T-helper 22 cell (primary cell): ENCODE measurements around the gene WDR91.
A peak's percentile ranks its signal among the peaks of the same experiment; 100 is the strongest.

ENCODE experiments used
- DNase-seq: peaks from one replicate; pipeline ENCODE4 v3.0.0-alpha.2; 2020; ENCODE audit warnings: low read depth

The WDR91 gene

GRCh38 chr7:135160098-135160857 lies 51.0 kb downstream of the WDR91 start:
- DNase-seq = no peak

DNA sequence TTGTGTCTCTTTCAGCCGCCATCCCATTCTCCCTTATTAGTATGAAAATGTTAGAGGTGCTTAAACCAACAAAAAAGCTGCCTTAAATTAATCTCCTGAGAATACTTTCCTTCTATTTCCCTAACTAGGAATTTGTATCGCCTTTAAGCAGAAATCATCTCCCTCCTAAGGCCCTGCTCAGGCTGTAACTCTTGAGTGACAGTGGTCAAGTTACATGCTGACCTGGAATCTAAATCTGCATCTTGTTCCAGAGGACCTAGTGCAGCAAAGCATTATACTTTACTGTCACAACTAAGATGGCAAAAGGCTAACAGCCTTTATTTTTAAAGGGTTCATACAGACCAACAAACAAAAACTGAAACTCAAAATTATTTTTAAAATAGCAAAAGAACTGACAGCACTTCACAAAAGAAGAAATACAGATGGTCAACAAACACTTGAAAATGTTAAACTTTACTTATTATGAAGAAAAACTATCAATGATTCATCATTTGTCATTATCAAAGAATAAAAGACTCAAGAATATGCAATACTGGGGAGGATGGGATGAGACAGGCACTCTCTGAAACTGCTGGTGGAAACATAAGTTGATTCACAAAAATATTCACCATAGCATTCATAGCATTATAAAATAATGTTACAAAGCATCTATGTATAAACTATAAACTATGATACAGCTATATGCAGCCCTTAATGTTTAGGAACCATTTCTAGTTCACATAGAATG lies 51.8 kb downstream of the WDR91 start:
- no peak for DNase-seq

GRCh38 chr7:135158874-135159273 lies 52.5 kb downstream of the WDR91 start:
- DNase-seq = no peak

DNA sequence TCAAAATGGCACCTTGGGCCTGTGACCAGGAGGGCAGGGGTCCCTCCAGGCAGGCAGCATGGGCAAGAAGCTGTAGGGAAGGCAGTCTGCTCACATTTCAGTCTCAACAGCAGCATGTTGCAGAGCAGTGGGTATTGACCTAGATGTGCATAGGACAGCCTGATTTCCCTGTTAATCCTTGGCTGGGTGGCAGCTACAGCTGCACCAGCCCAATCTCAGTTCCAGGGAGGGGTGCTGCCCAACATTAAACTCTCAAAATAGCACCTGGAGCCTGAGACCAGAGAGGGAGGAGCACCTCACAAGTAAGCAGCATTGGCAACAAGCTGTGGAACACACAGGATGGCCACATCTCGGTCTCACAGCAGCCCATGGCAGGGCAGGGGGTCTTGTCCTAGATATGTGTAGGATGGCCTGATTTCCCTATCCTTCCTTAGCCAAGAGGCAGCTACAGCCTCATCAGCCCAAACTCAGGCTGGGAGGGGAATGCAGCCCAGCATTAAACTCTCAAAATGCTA lies 53.1 kb downstream of the WDR91 start:
- no peak for DNase-seq

DNA sequence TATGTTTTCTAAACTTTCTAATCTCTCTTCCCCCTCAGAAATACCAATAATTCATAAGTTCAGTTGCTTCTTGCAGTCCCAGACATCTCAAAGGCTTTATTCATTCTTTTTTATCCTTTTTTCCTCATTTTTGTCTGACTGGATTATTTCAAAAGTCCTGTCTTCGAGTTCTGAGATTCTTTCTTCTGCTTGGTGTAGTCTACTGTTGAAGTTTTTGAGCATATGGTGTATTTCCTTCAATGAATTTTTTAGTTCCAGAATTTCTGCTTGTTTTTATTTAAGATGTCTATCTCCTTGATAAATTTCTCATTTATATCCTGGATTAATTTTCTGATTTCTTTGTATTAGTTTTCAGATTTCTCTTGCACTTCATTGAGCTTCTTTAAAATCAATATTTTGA lies 55.0 kb downstream of the WDR91 start:
- DNase-seq = no peak

DNA sequence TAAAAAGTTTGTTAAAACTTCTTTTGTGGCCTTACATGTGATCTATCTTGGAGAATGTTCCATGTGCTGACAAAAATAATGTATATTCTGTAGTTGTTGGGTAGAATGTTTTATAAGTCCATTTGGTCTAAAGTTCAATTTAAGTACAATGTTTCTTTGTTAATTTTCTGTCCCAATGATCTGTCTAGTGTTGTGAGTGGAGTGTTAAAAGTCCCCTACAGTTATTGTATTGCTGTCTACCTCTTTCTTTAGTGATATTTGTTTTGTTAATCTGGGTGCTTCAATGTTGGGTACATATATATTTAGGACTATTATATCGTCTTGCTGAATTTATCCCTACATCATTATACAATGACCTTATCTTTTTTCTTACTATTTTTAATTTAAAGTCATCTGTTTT lies 56.6 kb downstream of the WDR91 start:
- no peak for DNase-seq

DNA sequence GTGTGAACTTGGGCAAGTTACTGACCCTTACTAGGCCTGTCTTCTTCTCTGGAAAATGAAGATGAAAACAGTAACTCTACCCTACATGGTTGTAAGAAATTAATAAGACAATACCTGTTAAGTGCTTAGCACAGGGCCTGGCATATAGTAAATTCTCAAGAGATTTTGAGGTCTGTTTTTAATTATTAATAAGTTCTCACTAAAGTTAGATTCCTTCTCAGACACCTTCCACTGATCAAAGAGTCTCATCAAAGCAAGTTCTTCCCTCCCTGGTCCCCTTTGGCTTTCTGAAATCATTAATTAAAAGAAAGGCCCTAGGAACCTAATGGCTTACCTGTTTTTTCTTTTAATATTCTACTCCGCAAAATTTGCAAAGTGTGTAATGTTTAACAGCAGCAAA lies 58.9 kb downstream of the WDR91 start:
- DNase-seq = no peak

GRCh38 chr7:135151533-135151932 lies 59.8 kb downstream of the WDR91 start:
- no peak for DNase-seq

DNA sequence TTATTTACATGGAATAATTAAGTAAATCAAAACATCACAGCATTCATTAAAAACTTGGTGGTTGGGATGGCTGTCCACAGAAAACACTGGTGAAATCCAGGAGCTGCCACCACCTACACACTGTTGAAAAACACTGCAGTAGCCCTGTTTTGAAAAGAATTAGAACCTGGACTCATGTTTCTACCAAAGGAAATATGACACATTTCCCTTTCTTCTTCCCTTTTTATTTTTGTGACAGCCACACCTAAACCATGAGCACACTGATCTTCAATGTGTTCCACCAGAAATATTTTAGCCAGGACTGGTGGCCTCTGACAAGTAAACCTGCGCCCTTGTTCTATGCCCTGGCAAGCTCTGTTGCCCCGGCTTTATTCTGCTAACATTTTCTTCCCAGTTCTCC lies 60.2 kb downstream of the WDR91 start:
- DNase-seq = no peak

DNA sequence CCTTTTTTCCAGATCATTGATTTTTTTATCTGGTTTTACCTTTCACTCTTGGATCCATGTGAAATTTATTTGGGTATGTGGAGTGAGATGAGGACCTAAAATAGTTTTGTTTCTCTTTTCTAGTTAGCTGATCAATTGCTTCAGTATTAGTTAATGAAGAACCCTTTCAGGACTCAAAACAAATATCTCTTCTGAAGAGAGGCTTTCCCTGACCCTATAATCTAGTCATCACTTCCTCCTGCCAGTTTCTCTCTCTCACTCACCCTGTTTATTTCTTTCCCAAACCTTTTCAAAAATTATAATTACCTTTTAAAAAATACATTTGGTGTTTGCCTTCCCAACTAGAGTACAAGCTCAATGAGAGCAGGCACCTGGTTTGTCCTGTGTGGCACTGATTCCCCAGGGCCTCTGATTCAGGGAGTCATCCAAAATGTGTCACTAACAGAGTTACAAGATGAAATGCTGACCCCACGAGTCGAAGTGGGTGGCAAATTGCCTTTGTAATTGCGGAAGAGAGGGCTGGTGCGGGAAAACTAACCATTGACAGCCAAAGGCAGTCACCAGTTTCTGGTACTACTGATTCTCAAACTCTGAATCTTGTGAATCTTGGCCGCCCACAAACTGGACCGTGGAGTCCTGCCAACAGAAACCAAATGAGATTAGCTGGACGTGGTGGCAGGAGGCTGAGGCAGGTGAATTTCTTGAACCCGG lies 61.1 kb downstream of the WDR91 start:
- no peak for DNase-seq

DNA sequence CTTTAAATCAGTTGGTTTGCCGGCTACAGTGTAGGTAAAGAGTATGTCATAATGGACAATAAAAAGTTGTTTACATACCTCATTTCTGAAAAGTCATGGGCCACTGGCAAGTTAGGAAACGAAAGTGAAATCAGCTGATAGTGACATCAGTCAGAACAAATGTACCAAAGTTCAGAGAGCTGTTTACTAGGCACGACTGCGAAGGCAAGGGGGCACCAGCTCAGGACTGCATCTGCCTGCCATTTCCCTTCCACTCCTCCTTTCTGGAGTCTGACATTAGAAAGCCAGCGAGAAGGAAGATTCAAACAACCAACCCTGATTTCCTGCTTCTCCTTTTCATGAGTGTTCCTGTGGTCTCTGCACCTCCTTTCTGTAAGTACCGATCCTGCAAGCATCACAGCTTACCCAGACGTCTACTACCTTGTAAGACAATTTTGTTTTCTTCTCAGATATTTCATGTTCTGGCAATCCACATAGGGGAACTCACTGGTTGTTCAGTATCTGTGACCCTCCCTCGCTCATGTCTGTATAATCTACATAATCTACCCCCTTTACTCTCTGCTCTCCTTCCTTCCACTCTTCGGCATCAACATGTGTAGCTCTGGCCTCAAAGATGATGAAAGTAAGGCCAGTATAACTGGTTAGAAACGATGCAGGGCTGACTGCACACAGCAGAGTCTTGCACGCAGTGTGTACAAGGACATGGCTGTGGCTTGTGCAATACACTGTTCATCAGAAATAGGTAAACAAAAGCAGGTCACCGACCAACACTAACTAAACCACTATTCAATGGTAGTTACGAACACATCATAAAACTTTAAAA lies 63.2 kb downstream of the WDR91 start, which contains the start of gene TMEM140:
Gene TMEM140 (plus strand): TSS at position 174 of the 823 bp plus-strand sequence. CDS start 16,370 bp downstream, outside the sequence.
- peak; percentile 31 for DNase-seq

DNA sequence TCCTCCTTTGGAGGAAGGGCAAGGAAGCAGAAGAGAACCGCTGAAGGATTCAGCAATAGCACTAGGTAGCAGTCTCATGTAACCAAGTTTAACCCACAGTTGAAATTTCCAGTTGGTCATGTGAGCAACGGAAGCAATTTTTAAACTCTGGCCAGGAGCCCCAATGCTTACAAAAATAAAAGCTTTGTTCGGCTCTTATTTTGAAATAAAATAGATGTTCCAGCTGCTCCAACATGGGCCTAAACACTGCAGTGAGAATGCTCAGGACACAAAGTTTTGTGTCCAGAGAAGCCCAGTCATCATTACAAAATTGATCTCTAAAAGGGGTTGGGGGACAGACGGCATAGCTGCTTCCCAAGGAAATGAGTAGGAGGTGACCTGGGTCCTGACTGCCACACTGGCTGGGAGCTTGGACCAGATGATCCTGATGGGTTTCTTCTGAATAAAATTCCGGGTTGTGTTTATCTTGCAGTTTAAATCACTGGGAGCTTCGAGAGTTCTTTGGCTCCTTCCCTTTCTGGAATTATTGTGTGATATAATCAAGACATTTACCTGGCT lies 63.9 kb downstream of the WDR91 start:
- DNase-seq = no peak

DNA sequence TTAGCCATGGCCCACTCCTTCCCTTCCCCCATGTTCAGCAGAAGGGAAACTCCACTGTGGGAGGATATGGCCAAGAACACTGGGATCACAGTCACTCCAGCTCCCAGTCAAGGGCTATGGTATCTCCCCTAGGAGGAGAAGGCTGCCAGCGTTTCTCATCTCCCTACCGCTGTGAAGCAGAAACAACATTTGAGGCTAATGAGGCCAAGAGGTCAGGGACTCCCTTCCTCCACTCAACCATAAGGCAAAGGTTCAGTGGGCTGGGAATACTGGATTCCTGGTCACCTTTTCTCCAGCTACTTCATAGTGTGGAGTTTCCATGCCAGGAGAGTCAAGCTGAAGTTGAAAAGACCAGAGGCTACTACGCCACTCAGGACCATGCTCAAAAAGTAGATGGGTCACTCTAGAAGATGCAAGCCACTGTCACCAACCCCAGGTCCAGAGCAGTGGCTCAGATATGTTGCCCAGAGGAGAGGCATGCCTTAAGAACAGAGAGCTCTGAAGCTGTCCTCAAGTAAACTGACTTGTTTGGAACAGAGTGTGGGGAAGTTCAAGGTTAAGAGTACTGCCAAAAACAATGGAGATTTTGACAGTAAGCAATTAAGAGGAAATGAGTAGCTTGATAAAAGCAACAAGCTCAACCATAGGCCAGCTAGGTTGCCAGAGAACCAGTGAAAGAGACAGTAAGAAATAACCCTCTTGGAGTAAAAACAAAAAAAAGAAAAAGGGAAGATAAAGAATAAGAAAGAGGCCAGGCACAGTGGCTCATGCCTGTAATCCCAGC lies 67.2 kb downstream of the WDR91 start:
- DNase-seq = no peak
